ENCODE data around the gene RAB27A.

GRCh38 chr15:55320238-55320550, 30.6 kb upstream of the RAB27A start:
- TF ChIP-seq, protein P1, sequence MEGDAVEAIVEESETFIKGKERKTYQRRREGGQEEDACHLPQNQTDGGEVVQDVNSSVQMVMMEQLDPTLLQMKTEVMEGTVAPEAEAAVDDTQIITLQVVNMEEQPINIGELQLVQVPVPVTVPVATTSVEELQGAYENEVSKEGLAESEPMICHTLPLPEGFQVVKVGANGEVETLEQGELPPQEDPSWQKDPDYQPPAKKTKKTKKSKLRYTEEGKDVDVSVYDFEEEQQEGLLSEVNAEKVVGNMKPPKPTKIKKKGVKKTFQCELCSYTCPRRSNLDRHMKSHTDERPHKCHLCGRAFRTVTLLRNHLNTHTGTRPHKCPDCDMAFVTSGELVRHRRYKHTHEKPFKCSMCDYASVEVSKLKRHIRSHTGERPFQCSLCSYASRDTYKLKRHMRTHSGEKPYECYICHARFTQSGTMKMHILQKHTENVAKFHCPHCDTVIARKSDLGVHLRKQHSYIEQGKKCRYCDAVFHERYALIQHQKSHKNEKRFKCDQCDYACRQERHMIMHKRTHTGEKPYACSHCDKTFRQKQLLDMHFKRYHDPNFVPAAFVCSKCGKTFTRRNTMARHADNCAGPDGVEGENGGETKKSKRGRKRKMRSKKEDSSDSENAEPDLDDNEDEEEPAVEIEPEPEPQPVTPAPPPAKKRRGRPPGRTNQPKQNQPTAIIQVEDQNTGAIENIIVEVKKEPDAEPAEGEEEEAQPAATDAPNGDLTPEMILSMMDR (IDR thresholded peaks at IDR 0.05; ENCODE audit: borderline replicate concordance, extremely low read depth, low read length, poor library complexity, severe bottlenecking): no peak
- TF ChIP-seq EZH2 (IDR thresholded peaks at IDR 0.05; ENCODE audit: borderline replicate concordance, low read depth, low read length, severe bottlenecking): no peak
